ENCODE data around the gene CNKSR1. TPM values are rescaled to one million over a fixed set of nuclear protein-coding genes. Genes with fewer than 3 reads are reported as not detected.
A peak's percentile ranks its signal among the peaks of the same experiment; 100 is the strongest.
"Not testable (repeated sequence)": the region's sequence is repeated elsewhere in the genome, so short reads cannot be mapped to it uniquely, and the experiment has no call there.

CNKSR1 gene
- total RNA-seq, 1 donor from 2014 or later: 3.1 TPM

DNA sequence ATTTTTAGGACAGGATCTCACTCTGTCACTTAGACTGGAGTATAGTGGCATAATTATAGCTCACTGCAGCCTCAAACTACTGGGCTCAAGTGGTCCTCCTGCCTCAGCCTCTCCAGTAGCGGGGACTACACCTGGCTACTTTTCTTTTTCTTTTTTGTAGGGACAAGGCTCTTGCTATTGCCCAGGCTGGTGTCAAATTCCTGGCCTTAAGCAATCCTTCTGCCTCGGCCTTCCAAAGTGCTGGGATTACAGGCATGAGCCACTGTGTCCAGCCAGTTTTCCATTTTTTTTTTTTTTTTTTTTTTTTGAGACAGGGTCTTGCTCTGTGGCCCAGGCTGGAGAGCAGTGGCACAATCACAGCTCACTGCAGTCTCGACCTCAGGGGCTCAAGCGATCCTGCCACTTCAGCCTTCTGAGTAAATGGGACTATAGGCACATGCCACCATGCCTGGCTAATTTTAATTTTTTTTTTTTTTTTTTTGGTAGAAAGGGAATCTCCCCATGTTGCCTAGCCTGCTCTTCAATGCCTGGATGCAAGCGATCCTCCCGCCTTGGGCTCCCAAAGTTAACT, 36.1 kb downstream of the CNKSR1 start:
- no peak for ATAC-seq
- intact Hi-C loops (cut with DNase I): no loop called here
- DNase-seq (ENCODE audit: low spot score): no peak

GRCh38 chr1:26215246-26215645, 38.0 kb downstream of the CNKSR1 start:
- DNase-seq (ENCODE audit: low spot score) (no peak), ATAC-seq (no peak)
- intact Hi-C loops (cut with DNase I): no loop called here

GRCh38 chr1:26218906-26219494, 41.7 kb downstream of the CNKSR1 start:
- intact Hi-C loops (cut with DNase I): no loop called here
- ATAC-seq (no peak), DNase-seq (ENCODE audit: low spot score) (no peak)

- DNase-seq (ENCODE audit: low spot score): no peak
- intact Hi-C loops (cut with DNase I): no loop called here
- ATAC-seq: no peak
These were observed 43.1 kb downstream of the CNKSR1 start for GRCh38 chr1:26220199-26220912.

GRCh38 chr1:26221094-26221493, 43.8 kb downstream of the CNKSR1 start:
- ATAC-seq: no peak
- intact Hi-C loops (cut with DNase I): no loop called here
- DNase-seq (ENCODE audit: low spot score): no peak

- DNase-seq (ENCODE audit: low spot score) (no peak), ATAC-seq (no peak)
- intact Hi-C loops (cut with DNase I): no loop called here
These were observed 47.3 kb downstream of the CNKSR1 start for GRCh38 chr1:26224606-26225005.

DNA sequence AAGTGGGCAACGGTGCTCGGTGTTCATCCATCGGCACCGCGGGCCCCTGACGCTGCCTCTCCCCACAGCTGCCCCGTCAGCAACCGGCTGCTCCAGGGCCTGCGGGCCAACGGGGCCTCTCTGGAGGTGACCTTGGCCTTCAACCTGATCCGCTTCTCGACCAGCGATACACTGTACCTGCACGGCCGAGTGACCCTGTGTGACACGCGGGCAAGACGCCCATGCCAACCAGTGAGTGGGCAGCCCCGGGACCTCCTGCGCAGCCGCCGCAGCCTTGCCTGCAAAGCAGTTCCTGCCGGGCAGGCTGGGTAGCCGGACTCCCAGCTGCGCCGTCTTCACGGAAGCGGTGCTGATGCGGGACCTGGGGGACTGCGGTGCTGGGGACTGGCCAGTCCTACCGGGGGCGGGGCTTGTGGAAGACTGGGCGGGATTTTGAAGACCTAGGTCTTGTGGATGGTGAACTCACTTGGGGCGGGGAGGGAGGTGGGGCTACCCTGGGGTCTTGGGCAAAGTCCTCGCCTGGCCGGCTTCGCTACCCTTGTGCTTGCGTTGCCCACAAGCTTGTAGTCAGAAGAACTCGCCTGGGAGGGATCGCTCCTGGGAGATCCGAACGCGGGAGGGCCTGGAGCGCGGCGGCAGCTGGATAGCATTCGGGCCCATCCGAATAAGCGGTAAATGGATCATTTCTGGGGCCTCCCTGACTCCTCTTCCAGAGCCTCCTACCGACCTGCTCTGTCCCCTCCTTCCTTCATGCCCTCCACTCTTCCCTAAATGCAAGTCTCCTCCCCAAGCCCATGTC, 47.9 kb downstream of the CNKSR1 start:
- intact Hi-C loops (cut with DNase I): no loop called here
- ATAC-seq: peak; percentile 82
- peak; percentile 71 for DNase-seq (ENCODE audit: low spot score)

- DNase-seq (ENCODE audit: low spot score); intact Hi-C loops (cut with DNase I); ATAC-seq: not testable (repeated sequence)
These were observed 53.4 kb downstream of the CNKSR1 start for GRCh38 chr1:26230682-26231081.

GRCh38 chr1:26233903-26234643, 56.8 kb downstream of the CNKSR1 start, which contains the start of gene CEP85:
TSS of gene CEP85 (plus strand) at chr1:26234200. CDS start at chr1:26239784, 5,584 bp downstream.
- intact Hi-C loops (cut with DNase I): no loop called here
- peak; percentile 100 for ATAC-seq
- peak; percentile 99 for DNase-seq (ENCODE audit: low spot score)

GRCh38 chr1:26234644-26235370, 57.5 kb downstream of the CNKSR1 start:
- DNase-seq (ENCODE audit: low spot score) (no peak), ATAC-seq (no peak)
- intact Hi-C loops (cut with DNase I): no loop called here

DNA sequence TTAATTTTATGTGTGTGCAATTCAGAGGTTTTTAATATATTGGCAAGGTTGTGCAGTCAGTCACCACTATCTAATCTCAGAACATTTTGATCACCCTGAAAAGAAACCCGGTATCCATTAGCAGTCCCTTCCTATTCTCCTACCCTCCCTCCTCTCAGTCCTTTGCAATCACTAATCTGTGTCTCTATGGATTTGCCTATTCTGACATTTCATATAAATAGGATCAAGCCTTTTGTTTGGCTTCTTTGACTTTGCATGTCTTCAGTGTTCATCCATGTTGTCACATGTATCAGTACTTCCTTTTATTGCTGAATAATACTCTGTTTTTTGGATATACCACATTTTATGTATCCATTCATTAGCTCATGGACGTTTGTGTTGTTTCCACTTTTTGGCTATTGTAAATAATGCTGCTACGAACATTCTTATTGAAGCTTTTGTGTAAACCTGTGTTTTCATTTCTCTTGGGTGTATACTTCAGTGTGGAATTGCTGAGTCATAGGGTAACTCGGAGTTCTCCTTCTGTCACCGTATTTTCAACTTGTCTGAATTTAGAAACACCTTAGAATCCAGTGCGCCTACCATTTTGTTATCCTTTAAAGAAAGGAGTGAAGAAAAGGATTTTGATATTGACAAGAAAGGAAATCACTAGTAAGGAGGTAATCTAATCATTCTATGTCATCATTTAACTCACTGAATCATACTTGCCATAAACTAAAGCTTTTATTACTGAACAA, 60.1 kb downstream of the CNKSR1 start:
- DNase-seq (ENCODE audit: low spot score) (no peak), ATAC-seq (no peak)
- intact Hi-C loops (cut with DNase I): no loop called here

Other genes with a start within 250 kb of the CNKSR1 start
- 11.5 TPM for gene PAFAH2, start 179.4 kb upstream of the CNKSR1 start, total RNA-seq
- gene EXTL1, start 155.7 kb upstream of the CNKSR1 start, total RNA-seq: 39.9 TPM
- gene SLC30A2, start 131.4 kb upstream of the CNKSR1 start, total RNA-seq: not detected
- 0.18 TPM for gene TRIM63, start 109.9 kb upstream of the CNKSR1 start, total RNA-seq
- gene PDIK1L, start 65.7 kb upstream of the CNKSR1 start, total RNA-seq: 11.2 TPM
- 11.8 TPM for gene FAM110D, start 18.4 kb upstream of the CNKSR1 start, total RNA-seq
- not detected for gene C1orf232, start 8.5 kb upstream of the CNKSR1 start, total RNA-seq
- 18.3 TPM for gene ZNF593, start 7.6 kb upstream of the CNKSR1 start, total RNA-seq
- not detected for gene ZNF593OS, start 5.7 kb upstream of the CNKSR1 start, total RNA-seq
- not detected for gene CATSPER4, start 13.1 kb downstream of the CNKSR1 start, total RNA-seq
- 17.6 TPM for gene CEP85, start 56.7 kb downstream of the CNKSR1 start, total RNA-seq
- gene SH3BGRL3, start 102.6 kb downstream of the CNKSR1 start, total RNA-seq: 106 TPM
- 23.1 TPM for gene UBXN11, start 129.1 kb downstream of the CNKSR1 start, total RNA-seq
- 13.2 TPM for gene CD52, start 140.5 kb downstream of the CNKSR1 start, total RNA-seq
- gene CRYBG2, start 176.6 kb downstream of the CNKSR1 start, total RNA-seq: not detected
- 0.31 TPM for gene ZNF683, start 195.3 kb downstream of the CNKSR1 start, total RNA-seq
- not detected for gene LIN28A, start 233.3 kb downstream of the CNKSR1 start, total RNA-seq

Measured in sciatic nerve (tissue), 2 donors.